Effector memory CD8-positive, alpha-beta T cell (primary cell): ENCODE results near the gene GTF2H1.
"Not testable (repeated sequence)": the region's sequence is repeated elsewhere in the genome, so short reads cannot be mapped to it uniquely, and the experiment has no call there.

Experiments used
- ATAC-seq: fragments of 150-1000 bp; cut with Tn5 transposase; replicated peaks from 2 replicates; pipeline ENCODE4 v1.10.0; 2021; ENCODE audit warnings: mild to moderate bottlenecking, moderate library complexity
- DNase-seq, 3 experiments: peaks; one replicate each; pipeline ENCODE4 v3.0.0; 2021
- H3K27ac Mint-ChIP-seq, 2 donors: one replicate each; pipeline ENCODE4 v1.8.0; 2022; ENCODE audit warnings: mild to moderate bottlenecking in 2 of 2, mixed read lengths in 2 of 2, moderate library complexity in 2 of 2
- H3K27me3 Mint-ChIP-seq, 2 donors: one replicate each; pipeline ENCODE4 v1.8.0; 2022; ENCODE audit warnings: mixed read lengths in 2 of 2
- H3K36me3 Mint-ChIP-seq: one replicate; pipeline ENCODE4 v1.8.0; 2022; ENCODE audit warnings: mild to moderate bottlenecking, moderate library complexity, mixed read lengths; ENCODE audit not compliant: insufficient read depth
- H3K4me1 Mint-ChIP-seq, 2 donors: one replicate each; pipeline ENCODE4 v1.8.0; 2022; ENCODE audit warnings: low read depth in 2 of 2, mixed read lengths in 2 of 2
- H3K4me3 Mint-ChIP-seq, 2 donors: one replicate each; pipeline ENCODE4 v1.8.0; 2022; ENCODE audit warnings: mild to moderate bottlenecking in 2 of 2, mixed read lengths in 2 of 2, moderate library complexity in 2 of 2
- H3K9me3 Mint-ChIP-seq, 2 donors: one replicate each; pipeline ENCODE4 v1.8.0; 2022; ENCODE audit warnings: mixed read lengths in 2 of 2

The GTF2H1 gene

DNA sequence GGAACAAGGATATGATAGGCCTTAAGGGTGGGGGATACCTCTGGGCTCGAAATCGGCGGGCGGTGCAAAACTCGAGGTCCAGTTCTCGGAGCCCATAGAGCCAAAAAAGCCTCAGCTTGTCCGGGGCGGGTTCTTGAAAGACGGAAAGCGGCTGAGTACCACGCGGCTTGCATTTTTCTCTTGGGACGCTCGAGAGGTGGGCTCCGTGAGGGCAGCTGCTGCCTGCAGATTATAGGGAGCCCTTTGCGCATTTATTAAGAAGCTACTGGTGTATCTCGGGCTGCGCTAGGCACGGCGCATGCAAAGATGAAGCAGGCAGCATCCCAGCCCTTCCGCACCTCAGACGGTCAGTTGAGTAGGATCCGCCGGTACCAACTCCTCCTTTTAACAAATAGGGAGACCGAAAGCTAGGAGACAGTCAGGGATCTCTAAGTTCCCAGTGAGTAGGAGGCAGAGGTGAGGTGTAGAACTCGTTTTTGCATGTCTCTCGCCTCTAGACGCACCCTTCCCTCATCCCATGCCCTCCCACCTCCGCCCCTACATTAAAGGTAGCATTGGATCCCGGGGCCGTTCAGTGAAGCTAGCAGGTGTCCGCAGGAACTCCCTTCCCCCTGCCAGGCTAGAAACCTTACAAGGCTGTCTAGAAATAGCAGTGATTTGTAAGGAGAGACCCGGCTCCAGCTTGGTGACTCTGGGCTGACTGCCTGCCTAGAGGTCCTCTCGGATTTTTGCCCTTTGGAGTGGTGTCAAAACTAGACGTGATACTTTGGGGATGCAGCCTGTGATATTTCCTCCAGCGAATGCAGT lies 72.8 kb downstream of the GTF2H1 start:
- Mint-ChIP-seq H3K9me3 (no peaks in the 10 kb centered on the region), H3K36me3 (peaks cover 62% of the 10 kb centered on the region), H3K27ac (peak overlapping the region; percentile 96 to 99), H3K27me3 (no peaks in the 10 kb centered on the region), H3K4me1 (peaks cover 26 to 37% of the 10 kb centered on the region in 2 donors), H3K4me3 (peak overlapping the region; percentile 96 to 99)
- DNase-seq (peak in 1 of 3 experiments; percentile 38), ATAC-seq (no peak)

- H3K27me3 Mint-ChIP-seq: no peaks in the 10 kb centered on the region
These were observed 73.6 kb downstream of the GTF2H1 start for GRCh38 chr11:18395735-18396504.

GRCh38 chr11:18397921-18398320 lies 75.6 kb downstream of the GTF2H1 start:
- Mint-ChIP-seq H3K36me3 (peaks cover 90% of the 10 kb centered on the region), H3K27me3 (no peaks in the 10 kb centered on the region), H3K9me3 (no peaks in the 10 kb centered on the region), H3K27ac (peak overlapping the region in 1 of 2 donors; percentile 77), H3K4me1 (peaks cover 25 to 33% of the 10 kb centered on the region in 2 donors), H3K4me3 (peak overlapping the region; percentile 25 to 27)
- no peak for ATAC-seq
- no peak for DNase-seq

More at GRCh38 chr11:18395735-18396504, 73.6 kb downstream of the GTF2H1 start:
- H3K36me3 Mint-ChIP-seq: peaks cover 70% of the 10 kb centered on the region
- peak; percentile 56 for ATAC-seq
- H3K4me3 Mint-ChIP-seq: peak overlapping the region; percentile 96 to 99
- peak overlapping the region; percentile 96 to 99 for H3K27ac Mint-ChIP-seq
- H3K4me1 Mint-ChIP-seq: peaks cover 26 to 37% of the 10 kb centered on the region in 2 donors
- no peaks in the 10 kb centered on the region for H3K9me3 Mint-ChIP-seq
- peak; percentile 93 to 96 (median 94) for DNase-seq

DNA sequence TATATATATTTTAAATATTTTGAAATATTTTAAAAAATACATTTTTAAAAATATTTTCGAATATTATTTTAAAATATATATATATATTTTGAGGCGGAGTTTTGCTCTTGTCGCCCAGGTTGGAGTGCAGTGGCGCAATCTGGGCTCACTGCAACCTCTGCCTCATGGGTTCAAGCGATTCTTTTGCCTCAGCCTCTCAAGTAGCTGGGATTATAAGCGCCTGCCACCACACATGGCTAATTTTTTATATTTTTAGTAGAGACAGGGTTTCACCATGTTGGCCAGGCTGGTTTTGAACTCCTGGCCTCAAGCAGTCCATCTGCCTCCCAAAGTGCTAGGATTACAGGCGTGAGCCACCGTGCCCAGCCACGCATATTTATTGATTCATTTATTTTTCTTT lies 78.7 kb downstream of the GTF2H1 start:
- H3K27me3 Mint-ChIP-seq, H3K9me3 Mint-ChIP-seq, H3K27ac Mint-ChIP-seq, ATAC-seq, H3K4me3 Mint-ChIP-seq, DNase-seq: not testable (repeated sequence)
- Mint-ChIP-seq H3K36me3 (peaks cover 100% of the 10 kb centered on the region), H3K4me1 (peaks cover 13 to 23% of the 10 kb centered on the region in 2 donors)

DNA sequence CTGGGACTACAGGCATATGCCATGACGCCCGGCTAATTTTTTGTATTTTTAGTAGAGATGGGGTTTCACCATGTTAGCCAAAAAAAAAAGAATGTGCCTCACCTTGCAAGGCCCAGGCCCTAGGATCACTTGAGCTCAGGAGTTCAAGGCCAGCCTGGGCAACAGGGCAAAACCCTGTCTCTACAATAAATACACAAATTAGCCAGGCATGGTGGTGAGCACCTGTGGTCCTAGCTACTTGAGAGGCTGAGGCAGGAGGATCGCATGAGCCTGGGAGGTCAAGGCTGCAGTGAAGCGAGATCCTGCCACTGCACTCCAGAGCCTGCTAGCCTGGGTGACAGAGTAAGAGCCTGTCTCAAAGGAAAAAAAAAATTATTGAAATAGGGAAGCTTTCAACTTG lies 81.7 kb downstream of the GTF2H1 start:
- no peak overlapping the region for H3K4me3 Mint-ChIP-seq
- H3K27me3 Mint-ChIP-seq: no peaks in the 10 kb centered on the region
- ATAC-seq: no peak
- H3K36me3 Mint-ChIP-seq: peaks cover 100% of the 10 kb centered on the region
- no peak overlapping the region for H3K27ac Mint-ChIP-seq
- no peaks in the 10 kb centered on the region for H3K9me3 Mint-ChIP-seq
- H3K4me1 Mint-ChIP-seq: peaks cover 0 to 4% of the 10 kb centered on the region in 2 donors
- DNase-seq: no peak

DNA sequence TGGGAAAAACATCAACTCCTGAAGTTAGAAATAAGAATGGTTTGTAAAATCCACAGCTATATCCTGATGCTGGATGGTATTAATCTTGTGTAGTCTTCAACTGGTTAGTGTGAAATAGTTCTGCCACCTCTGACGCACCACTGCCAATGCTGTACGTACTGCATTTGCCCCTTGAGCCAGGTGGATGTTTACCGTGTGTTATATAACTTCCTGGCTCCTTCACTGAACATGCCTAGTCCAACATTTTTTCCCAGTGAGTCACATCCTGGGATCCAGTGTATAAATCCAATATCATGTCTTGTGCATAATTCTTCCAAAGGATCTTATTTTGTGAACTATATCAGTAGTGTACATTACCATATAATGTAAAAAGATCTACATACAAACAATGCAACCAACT lies 85.0 kb downstream of the GTF2H1 start:
- ATAC-seq, DNase-seq, H3K9me3 Mint-ChIP-seq, H3K27me3 Mint-ChIP-seq, H3K4me3 Mint-ChIP-seq, H3K27ac Mint-ChIP-seq: not testable (repeated sequence)
- Mint-ChIP-seq H3K36me3 (peaks cover 74% of the 10 kb centered on the region), H3K4me1 (peaks cover 10 to 12% of the 10 kb centered on the region in 2 donors)

- no peaks in the 10 kb centered on the region for H3K27me3 Mint-ChIP-seq
- H3K36me3 Mint-ChIP-seq: peaks cover 62% of the 10 kb centered on the region
- no peak overlapping the region for H3K4me3 Mint-ChIP-seq
- peak overlapping the region; percentile 57 to 58 for H3K27ac Mint-ChIP-seq
- DNase-seq: no peak
- peaks cover 0 to 3% of the 10 kb centered on the region in 2 donors for H3K9me3 Mint-ChIP-seq
- no peak for ATAC-seq
- peaks cover 11 to 19% of the 10 kb centered on the region in 2 donors for H3K4me1 Mint-ChIP-seq
These were observed 86.4 kb downstream of the GTF2H1 start for GRCh38 chr11:18408558-18409291.

- H3K4me3 Mint-ChIP-seq: no peak overlapping the region
- DNase-seq: no peak
- peaks cover 5 to 13% of the 10 kb centered on the region in 2 donors for H3K4me1 Mint-ChIP-seq
- peaks cover 7% of the 10 kb centered on the region for H3K36me3 Mint-ChIP-seq
- H3K27me3 Mint-ChIP-seq: no peaks in the 10 kb centered on the region
- ATAC-seq: no peak
- no peaks in the 10 kb centered on the region for H3K9me3 Mint-ChIP-seq
- H3K27ac Mint-ChIP-seq: no peak overlapping the region
These were observed 94.1 kb downstream of the GTF2H1 start for GRCh38 chr11:18416459-18416858.
